Effector CD4-positive, alpha-beta T cell (primary cell): ENCODE data around the gene KRT36. TPM values are rescaled to one million over a fixed set of nuclear protein-coding genes. Genes with fewer than 3 reads are reported as not detected.

Experiments used
- DNase-seq: peaks from one replicate; pipeline ENCODE4 v3.0.0-alpha.2; 2020
- total RNA-seq: gene quantifications from one replicate; lab custom pipeline; 2026; lab: John Stamatoyannopoulos, UW

KRT36 gene
- not detected for total RNA-seq

DNA sequence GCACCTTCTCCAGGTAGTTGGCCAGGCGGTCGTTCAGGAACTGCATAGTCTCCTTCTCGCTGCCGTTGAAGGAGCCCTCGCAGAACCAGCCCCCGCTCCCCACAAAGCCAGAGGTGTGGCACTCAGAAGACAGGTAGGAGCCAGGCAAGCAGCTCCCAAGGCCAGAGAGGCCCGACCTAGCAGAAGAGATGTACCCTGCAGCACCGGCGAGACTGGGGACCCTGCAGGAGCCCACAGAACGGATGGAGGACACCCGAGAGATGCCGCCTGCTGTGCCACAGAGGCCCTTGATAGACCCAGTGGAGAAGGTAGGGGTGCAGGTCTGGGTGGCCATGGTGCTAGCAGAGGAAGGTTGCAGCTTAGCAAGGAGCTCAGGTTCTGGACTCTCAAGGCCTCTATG is at the start of gene KRT36:
Gene KRT36 (minus strand): TSS at position 380 of the 400 bp plus-strand sequence. CDS start 46 bp downstream, at position 334.
- DNase-seq, result no peak

DNA sequence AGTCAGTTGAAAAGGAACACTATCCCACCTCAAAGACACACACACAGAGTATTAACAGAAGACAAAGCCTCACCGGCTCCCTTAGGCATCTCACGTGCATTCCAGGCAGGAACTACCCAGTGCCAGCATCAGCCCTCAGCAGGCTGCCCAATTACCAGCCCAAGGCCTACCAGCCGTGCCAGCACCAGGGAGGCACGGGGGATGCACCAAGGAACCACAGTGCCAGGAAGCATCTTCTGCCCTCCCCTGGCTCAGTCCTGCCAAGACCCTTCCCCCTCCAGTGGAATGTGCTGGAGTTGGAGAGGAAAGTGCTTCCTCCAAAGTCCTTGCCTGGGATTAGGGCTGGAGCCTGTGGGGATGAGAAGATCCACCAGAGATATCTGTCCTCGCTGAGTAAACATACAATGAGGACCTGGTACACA is 49.4 kb upstream of the KRT36 start:
- DNase-seq, result no peak

DNA sequence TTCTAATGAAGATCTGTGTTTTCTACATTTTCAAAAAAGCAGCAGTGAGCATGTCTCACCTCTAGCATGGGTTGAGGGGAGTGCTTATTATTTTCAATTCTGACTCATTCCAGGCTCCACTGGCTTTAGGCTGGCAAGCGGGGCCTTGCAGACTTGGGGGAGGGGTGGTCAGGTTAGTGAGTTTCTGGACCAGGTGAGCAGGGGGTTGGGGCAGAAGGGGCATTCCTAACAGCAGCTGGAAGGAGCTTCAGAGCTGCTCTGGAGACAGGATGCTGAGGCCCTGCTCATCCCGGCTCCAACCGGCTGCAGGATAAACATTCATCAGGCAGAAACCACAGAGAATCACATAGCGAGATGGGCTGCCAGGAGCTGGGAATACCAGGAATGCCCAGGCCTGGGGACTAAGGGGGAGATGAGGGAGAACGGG is 48.9 kb upstream of the KRT36 start:
- no peak for DNase-seq

DNA sequence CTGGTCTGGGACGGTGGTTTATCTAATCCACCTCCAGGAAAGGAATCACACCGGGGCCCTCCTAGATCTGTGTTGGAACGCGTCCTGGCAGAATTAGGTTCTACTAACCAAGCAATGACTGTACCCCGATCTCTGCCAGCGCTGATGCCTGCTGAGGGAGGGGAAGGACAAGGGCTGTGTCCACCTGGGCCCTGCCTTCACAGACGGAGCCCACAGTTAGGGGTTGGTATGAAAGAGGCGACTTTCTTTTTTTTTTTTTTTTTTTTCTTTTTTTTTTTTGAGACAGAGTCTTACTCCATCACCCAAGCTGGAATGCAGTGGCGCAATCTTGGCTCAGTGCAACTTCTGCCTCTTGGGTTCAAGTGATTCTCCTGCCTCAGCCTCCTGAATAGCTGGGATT is 48.3 kb upstream of the KRT36 start:
- DNase-seq, result no peak

DNA sequence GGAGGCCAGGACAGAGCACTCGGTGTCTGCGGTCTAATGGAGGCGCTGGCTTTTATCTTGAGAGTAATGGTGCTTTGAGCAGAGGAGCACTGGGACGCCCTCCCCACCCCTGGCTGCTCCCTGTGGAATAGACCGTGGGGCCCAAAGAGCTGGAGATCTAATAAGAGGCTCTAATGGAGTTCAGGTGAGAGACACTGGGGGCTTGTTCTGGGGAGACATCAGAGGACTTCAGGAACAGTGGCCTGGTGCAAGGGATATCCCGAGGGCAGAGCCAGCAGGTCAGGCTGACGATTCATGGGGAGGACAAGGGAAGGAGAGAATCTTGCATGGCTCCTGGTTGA is 47.9 kb upstream of the KRT36 start:
- DNase-seq, result no peak

DNA sequence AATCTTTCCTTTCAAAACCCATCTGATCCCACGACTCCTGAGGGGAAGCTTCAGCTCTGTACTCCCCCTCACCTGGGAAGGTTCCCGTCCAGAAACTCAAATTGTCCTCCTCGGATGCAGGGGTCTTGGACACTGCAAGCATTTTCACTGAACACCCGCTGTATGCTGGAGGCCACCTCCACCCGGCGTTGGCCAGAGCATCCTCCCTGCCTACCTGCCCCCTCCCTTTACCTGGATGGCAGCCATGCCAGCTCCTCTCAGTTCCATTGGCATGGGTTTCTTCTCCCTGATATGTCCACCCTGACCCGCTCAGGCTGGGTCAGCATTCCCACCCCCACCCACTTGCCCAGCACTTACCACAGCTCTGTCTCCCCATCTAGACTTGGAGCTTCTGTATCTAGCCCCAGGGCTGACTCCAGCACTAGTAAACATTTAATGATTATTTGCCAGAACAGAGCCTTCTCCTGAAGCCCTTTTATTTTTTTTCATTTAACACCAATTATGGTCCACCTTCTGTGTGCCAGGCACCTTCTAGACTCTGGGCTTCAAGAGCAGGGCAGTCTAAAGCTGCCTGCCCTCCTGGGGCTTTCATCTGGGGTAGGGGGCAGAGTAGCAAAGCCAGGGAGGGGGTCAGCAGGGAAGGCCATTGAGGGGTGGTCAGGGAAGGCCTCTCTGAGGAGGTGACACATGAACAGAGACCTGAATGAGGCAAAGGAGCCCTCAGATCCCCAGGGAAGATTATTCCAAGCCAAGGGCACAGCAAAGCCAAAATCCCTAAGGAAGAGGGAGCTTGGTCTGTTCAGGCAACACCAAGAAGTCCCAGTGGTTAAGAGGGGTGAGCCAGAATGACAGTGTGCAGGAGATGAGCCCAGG is 47.3 kb upstream of the KRT36 start:
- no peak for DNase-seq

DNA sequence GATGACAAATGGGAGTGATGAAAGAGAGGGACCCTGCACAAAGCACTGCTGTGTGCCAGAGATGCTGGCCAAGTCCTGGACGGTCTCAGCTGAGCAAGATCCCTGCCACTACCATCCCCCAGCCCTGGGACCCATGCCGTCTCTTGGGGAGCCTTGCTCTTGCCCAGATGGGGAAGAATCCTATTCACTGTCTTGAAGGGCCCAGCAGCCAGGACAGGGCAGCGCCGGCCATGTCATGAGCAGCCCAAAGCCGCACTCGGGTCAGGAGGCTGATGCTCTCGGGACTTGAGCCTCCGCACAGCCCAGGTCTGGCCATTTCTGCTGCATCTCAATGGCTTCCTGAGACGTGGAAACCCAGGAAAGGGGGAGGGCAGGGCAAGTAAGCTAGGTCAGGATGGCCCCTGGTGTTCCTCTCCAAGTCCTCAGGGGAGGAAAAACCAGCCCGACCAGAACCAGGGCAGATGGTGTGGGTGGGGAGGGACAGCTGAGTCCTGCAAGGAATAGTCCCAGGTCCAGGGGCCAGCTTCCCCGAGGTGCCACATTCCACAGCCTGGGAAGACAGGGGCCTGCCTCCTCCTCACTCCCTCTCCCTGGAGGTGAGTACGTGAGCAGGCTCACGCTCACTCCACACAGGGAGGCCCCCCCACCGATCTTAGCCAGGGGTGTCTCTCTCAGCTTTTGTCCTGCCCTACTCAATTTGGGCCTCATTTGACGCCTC is 46.2 kb upstream of the KRT36 start:
- DNase-seq, result no peak

DNA sequence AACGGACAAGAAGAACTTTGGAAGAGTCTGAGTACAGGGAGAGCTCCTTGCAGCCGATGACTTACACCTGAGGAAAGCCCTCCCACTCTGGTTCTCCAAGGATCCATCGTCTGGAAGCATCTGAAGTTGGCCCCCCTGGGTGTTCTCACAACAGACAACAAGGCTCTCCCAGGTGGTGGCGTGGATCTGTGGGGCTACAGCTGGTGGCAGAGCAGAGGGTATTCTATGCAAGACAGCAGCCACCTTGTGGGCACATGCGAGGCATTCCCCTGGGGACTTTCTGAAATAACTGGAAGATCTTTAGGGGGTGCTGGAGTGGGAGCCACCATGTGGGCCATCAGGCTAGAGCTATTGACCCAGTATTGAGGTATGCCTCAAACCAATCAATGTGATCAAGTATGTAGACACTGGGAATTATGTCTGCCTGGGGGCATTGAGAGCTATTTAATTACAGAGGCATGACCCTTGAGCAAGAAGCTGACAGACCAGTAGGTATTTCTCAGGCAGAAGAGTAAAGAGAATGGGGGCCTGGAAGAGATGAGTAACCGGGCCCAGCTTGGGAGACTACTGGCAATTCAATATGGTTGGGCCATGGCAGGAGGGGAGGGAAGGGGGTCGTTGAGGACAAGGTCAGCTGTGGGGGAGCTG is 45.3 kb upstream of the KRT36 start:
- DNase-seq, result no peak

DNA sequence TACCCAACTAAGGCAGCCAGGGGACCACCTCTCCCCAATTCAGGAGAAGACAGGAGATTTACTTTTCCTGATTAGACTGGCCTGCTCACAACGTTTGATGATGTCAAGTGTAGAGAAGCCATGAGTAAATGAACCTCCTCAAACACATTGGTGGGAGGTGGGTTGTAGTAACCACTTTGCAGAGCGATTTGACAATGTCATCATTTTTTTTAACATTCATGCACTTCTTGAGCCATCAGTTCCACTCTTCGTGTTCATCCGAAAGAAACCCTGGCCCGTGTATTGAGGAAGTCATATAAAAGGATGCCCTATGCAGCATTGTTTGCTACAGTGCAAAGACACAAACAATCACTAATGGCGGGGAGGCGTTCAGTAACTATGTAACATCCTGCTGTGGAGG is 43.9 kb upstream of the KRT36 start:
- no peak for DNase-seq

DNA sequence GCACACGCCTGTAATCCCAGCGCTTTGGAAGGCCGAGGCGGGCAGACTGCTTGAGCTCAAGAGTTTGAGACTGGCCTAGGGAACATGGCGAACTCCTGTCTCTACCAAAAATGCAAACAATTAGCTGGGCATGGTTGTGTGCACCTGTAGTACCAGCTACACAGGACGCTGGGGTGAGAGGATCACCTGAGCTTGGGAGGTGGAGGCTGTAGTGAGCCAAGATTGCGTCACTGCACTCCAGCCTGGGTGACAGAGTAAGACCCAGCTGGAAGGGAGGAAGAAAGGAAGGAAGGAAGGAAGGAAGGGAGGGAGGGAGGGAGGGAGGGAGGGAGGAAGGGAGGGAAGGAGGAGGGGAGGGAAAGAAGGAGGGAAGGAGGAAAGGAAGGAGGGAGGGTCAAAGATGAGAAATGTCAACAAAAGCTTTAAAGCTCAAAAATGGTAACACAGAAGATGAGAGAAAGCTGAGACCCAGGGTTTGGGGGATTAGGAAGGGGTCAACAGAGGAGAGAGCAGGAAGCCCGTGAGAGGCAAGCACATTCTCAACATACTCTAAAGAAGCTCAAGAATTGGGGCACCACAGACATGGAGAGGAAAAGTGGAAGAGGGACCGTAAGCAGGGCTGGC is 43.3 kb upstream of the KRT36 start:
- no peak for DNase-seq

DNA sequence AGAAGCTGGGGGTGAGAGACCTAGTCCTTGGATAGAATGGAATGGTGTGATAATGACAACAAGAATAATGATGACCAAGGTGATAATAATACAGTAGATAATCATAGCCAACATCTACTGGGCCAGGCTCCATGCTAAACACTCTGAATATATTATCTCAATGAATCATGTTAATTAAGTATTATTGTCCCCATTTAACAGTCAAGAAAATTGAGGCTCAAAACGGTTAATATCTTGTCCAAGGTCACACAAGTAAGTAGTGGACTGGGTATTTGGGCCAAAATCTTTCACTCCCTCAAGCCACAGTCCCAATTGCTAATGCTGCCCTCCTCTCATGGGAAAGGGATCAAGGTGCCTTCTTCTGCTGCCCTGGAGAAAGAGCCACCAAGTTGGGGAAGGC is 42.3 kb upstream of the KRT36 start:
- DNase-seq, result no peak

DNA sequence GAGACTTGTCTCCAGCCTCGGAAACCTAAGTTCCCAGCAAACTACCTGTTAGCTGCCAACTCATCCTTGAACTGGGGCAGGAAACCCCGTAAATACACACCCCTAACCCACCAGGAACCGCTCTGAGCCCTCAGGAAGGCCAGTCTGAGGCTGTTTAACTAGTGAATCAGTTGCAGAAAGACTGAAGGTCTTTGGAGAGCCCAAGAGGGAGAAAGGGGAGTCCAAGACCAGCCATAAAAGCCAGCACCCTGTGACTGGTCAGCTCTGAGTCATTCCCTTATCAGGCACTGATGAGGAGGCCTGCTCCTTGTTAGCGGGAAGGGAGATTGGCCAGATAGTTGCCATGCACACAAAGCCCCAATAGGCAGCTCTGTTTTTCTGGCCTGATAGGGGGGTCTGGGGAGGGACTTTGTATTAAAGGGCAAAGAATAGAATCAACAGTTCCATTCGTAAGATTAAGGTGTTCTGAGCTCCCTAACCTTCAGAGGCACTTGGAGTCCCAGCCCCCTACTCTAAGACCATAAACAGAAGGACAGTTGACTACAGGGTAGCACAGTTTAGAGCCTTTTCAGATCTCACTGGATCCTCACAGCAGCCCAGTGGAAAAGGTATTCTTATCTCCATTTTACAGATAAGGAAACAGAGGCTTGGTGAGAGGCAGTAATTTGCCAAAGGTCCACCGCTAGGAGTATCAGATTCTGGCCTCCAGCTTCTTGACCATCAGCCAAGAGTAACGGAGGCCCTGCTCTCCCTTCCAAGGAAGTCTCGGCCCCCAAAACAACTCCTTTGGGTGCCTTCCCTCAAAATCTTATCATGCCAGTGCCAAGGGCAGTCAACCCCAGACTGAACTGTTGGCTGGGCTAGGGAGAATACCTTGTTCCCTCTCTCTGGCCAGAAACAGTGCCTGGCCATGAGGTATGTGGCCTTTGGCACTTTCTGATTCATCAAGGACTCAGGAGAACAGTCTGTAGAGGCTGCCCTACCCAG is 40.6 kb upstream of the KRT36 start:
- no peak for DNase-seq

DNA sequence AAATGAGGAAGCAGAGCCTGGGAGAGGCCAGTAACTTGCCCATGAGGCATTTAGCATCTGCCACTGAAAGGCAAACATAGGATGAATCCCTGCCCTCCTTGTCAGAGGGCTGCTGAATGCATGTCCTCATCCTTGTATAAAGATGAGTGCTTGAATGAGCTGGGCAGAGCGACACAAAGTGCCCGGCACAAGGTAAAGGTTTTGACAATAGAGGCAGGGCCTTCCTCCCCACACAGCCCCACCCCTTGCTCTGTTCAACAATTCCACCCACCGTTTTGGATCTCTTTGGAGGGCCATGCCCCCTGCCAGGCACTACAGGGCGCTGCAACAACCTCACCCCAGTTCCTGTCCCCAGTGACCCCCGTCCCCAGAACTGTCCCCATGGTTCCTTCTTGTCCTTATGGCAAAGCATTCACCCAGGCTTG is 39.8 kb upstream of the KRT36 start:
- no peak for DNase-seq

DNA sequence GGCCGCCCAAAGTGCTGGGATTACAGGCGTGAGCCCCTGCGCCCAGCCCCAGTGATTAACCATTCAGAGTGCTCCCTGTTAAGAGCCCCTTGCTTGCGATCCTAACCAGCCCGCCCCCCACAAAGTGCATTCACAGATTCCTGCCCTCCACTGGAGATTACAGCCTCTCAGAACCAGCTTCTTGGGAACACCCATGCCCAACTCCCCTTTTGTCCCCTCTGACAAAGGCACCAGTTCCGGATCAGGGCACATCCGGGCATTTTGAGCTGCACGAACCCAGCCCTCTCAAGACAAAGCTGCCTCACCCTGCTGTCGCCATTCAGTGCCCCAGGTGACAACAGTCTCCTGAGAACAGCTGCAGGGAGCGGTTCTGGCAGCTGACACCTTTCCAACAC is 39.2 kb upstream of the KRT36 start:
- DNase-seq, result no peak

DNA sequence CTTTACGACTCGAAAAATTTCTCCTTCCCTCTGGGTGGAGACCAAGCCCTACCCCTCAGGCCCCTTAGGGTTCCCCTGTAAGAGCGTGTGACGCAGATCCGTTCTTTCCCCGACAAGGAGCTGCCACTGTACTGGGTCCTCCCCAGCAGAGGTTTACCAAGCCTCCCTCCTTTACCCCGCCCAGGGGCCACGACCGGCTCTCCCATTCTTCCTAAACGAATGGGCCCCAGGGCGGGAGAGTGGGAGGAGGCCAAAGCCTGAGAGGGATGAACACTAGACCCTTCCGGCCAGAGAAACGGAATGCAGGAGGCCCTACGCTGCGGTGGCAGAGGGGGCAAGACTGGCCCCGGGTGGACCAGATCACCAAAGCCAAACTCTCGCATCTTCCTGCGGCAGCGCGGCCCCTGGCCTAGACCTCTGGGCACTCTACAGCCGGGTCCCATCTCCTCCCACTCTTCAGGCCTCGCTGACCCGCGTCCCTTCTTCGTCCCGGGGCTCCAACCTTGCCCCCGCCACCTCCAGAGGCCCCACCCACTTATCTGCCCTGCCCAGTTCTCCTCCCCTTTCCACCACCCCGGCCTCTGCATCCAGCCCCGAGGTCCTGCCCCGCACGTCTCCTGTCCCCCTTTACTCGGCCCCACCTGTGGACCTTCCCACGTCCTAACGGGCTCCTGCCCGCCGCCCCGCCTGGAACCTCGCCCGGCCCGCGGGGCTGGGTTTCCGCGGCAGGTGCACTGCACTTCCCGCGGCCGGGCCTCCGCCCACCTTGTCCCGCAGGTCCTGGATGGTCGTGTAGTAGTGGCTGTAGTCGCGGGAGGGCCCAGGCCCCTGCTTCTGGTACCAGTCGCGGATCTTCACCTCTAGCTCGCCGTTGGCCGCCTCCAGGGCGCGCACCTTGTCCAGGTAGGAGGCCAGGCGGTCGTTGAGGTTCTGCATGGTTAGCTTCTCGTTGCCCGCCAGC is 37.6 kb upstream of the KRT36 start:
- DNase-seq, result no peak

DNA sequence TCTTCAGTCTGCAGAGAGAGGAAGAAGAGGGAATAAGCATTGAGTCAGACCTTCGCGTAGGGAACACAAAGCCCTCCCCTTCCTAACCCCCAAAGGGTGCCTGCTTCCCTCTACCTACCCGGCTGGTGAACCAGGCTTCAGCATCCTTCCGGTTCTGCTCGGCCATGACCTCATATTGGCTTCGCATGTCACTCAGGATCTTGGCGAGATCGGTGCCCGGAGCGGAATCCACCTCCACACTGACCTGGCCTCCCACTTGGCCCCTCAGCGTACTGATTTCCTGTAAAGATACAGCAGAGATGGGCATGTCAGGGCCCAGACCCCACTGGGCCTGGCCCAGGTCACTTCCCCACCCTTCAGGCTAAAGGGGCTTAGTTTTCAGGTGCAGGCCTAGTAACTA is 34.6 kb upstream of the KRT36 start:
- DNase-seq, result no peak

DNA sequence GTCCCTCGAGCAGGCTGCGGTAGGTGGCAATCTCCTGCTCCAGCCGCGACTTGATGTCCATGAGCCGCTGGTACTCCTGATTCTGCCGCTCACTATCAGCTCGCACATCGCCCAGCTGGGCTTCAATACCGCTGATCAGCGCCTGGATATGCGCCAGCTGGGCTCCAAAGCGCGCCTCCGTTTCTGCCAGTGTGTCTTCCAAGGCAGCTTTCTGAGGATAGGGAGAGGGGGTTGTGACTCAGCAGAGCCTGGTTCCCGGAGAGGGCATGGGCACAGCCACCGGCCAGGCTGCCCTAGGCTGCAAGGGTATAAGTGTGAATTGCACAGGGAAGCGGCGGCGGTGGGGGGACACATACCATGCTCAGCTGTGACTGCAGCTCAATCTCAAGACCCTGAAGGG is 34.1 kb upstream of the KRT36 start:
- DNase-seq, result no peak

DNA sequence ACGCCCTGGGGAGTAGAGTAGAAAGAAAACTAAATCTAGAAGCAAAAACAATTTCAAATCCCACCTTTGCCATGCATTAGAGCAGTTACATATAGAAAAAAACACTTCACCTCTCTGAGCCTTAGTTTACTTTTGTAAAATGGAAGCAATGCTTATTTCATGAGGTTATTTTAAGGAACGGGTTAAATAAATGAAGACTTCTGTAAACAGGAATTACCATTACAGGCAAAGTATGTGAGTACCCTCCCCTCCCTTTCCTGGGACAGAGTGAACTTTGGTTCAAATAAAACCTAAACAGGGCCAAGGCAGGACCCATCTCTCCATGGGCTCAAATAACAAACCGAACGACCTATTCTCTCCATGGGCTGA is 33.5 kb upstream of the KRT36 start:
- DNase-seq, result no peak

DNA sequence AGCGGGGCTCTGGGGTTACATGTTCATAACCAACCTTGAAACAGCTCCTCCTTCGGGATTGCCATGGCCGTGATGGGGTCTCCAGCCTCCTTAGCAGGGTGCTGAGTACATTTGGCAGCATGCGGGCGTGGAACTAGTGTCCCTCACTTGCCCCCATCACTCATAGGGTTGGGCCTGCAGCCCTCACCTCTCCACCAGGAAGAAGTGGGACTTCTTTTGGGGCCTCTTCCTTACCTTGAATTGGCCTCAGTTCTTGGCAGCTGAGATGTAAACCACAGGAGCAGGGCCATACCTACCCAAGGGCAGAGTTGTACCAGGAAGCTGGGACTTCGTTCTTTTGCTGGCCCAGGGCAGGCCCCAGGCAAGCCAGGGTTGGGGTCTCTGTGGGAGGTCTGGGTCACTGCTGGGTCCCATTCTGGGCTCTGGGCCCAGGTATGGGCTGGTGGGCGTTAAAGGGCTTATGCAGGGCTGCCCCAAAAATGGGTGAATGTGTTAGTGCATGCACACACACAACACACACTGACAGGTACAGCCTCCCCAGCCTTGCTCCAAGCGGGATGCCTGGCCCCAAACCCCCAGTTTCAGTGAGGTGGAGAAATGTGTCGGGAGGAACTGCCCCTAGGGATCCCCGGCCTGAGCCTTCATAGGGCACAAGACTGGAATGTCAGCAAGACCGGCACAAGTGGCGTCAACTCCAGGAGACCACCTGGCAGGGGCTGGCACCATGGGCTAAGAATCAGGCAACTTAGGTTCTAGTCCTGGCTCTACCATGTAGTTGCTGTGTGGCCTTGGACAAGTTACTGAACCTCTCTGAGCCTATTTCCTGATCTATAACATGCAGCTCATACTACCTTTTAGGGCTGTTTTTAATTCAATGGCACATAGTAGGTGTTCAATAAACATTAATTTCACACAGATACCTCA is 32.9 kb upstream of the KRT36 start:
- DNase-seq, result no peak
